GM18502 (cell line): ENCODE results near the gene PCDH12.
"Not testable (repeated sequence)": the region's sequence is repeated elsewhere in the genome, so short reads cannot be mapped to it uniquely, and the experiment has no call there.

Experiments
- ATAC-seq: cut with Tn5 transposase; IDR thresholded peaks from one replicate; pipeline ENCODE4 v1.9.1; 2021; ENCODE audit warnings: mild to moderate bottlenecking; ENCODE audit not compliant: unreplicated experiment, poor library complexity

PCDH12 gene

GRCh38 chr5:141941779-141942178 lies 16.2 kb downstream of the PCDH12 start:
- ATAC-seq, result no peak

GRCh38 chr5:141941307-141941706 lies 16.7 kb downstream of the PCDH12 start:
- ATAC-seq, result no peak

GRCh38 chr5:141940695-141941271 lies 17.2 kb downstream of the PCDH12 start:
- no peak for ATAC-seq

DNA sequence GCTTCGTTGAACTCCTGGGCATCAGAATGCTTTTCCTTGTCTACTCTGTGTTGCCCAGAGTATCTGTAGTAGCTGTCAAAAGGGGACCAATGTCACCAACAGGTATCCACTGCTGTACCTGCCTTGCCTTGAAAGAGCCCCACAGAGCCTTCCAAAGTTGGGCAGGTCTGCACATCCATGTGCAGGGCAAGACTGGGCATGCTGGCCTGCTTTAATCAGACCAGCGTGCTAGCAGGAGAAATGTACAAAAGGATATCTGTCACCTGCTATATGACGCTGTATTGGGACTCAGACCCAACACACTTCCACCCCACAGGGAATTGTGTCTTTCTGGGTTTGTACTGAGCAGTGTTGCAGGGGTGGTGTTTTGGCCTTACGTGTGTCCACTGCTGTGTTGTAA lies 22.5 kb downstream of the PCDH12 start:
- ATAC-seq, result no peak

- no peak for ATAC-seq
Measured at GRCh38 chr5:141934099-141934844, 23.7 kb downstream of the PCDH12 start.

- ATAC-seq, result no peak
Measured at GRCh38 chr5:141933151-141933550, 24.9 kb downstream of the PCDH12 start.

DNA sequence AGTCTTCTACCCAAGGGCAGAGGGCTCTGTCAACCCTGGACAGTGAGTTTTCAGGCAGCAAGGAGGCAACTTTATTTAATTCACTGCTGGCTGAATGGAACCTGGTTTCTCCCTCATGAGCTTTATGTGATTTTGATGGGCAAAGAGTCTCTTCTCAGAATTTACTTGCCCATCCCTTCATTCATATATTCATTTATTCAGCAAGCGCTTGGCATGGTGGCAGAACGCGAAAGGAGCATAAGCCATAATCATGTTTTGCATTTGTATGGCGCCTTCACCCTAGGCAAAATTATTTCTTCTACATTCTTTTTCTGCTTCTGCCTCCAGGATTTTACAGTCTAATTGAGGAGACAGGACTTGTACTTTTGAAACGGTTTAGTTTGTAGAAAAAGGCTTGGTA lies 26.3 kb downstream of the PCDH12 start:
- no peak for ATAC-seq

- ATAC-seq, result no peak
Measured at GRCh38 chr5:141929398-141930058, 28.5 kb downstream of the PCDH12 start.

- ATAC-seq, result no peak
Measured at GRCh38 chr5:141928051-141928450, 30.0 kb downstream of the PCDH12 start.

- no peak for ATAC-seq
Measured at GRCh38 chr5:141926434-141926833, 31.6 kb downstream of the PCDH12 start.

DNA sequence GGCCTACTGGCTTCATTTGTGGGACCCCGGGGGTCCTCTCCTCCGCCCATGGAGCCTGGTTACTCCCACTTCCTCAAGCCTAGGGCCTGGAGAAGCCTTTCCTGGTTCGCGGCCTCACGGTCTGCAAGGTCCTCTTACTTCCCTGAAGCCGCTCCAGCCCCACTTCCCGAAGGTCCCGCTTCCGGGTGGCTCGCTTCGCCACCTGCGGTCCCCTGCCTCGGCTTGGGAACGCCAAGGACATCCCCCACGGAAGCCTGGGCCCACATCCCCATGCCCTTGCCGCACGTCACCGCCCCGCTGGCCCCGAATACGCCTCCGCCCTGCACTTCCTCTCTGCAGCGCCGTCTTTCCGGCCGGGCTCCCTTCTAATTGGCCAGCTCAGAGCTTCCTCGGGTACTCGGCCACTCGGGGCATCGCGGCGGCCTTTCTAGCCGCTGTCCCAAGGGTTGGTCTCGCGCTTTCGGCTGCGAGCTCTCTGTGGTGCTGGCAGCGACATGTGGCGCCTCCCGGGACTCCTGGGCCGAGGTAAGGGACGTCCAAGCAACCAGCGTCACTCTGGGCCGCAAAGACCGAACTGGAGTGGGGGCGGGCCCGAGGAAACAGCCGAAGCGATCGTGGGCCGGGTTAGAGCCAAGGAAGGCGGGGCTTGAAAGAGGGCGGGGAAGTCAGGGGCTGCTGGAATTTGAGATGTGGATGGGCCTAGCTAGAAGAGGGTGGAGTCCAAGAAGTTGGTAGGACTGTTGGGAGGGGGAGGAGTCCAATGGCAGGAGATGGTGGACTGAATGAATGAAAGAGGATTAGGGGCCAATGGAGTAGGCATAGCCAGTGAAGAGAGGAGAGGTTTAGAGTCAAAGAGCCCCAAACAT lies 34.3 kb downstream of the PCDH12 start, which contains the start of gene DELE1:
Gene DELE1 (plus strand): TSS at position 424 of the 866 bp plus-strand sequence. CDS start 71 bp downstream, at position 495.
- ATAC-seq, result peak; percentile 98

DNA sequence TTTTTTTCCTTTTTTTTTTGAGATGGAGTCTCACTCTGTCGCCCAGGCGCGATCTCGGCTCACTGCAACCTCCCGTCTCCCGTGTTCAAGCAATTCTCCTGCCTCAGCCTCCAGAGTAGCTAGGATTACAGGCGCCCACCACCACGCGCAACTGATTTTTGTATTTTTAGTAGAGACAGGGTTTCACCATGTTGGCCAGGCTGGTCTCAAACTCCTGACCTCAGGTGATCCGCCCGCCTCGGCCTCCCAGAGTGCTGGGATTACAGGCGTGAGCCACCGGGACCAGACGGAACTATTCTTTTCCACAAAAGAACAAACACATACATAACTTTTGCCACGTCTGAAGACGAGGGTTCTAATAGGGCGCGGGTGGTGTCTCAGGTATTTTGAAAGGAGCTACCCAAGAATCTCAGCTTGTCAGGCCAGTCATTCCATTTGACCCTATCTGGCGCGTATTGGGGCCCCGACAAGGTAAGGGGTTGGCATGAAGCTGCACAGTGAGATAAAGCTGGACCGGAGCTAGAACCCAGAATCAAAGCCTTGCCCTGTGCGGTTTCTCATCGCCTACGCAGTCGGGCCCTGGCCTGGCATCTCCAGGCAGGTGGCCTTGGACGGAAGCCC lies 35.1 kb downstream of the PCDH12 start:
- not testable (repeated sequence) for ATAC-seq

GRCh38 chr5:141920771-141921170 lies 37.2 kb downstream of the PCDH12 start:
- no peak for ATAC-seq

DNA sequence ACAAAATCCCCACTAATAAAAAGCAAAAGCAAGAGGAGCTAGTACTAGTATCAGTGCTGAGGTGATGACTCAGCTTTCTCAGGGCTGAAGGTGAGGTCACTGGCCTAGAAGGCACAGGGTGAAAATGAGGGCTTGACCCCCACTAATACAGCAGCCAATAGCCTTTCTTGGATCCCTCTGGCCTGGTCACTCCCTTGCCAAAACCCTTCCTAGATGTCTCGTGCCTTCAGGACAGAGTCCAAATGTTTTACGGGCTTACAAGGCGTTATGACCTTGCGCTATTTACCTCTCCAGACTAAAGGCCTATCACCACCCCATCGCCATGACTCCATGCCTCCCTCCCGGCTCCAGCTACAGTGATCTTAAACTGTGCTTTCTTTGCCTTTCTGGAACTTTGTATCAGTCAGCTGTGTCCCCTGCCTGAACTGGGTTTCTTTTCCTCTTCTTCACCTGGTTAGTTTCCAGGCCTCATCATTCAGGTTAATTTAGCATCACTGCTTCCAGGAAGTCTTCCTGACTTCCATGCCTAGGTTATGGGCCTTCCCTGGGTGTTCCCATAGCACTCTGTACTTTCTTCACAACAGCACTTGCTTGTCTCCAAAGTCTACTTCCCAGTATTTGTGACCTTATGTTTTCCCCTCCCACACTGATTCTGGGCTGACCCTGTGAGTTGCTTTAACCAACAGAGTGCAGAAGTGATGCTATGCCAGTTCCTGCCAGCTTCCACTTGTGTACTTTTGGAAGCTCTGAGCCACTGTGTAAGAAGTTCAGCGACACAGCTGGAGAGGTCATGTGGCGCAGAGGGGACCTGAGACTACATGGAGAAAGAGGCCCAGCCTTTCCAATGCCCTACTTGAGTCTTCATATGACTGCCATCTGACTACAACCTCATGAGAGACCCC lies 38.5 kb downstream of the PCDH12 start:
- no peak for ATAC-seq

DNA sequence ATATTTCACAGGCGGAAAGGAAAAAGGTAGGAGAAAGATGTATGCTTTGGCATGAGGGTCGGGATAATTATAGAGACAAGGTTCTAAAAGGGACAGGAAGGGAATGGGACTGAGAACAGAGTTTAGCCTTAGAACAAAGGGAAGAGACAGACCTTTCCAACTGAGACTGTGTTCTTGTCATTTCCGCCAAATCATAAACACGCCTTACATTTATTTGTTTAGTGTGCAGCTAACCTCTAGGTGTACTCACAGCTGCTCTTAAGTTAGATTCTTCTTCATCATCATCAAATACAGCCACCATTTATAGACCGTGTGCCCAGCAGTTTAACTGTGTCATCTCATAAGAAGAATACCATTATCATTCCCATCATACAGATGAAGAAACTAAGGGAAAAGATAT lies 40.2 kb downstream of the PCDH12 start:
- ATAC-seq, result no peak

DNA sequence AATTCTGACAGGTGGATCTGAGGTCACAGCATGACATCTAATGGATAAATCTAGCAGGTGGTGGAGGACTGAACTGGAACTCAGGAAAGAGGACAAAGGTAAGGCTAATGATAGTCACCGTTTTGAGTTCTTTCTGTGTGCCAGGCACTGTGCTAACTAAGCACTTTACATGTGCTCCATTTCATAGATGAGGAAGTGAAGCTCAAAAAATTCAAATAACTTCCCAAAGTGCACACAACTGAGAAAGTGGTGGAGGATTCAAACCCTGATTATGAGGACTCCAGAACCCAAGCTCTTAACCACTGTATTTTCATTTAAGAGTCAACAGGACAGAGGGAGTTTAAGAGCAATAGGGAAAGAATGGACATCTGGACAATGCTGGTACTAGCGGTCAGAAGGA lies 41.5 kb downstream of the PCDH12 start:
- peak; percentile 42 for ATAC-seq

GRCh38 chr5:141915881-141916336 lies 42.1 kb downstream of the PCDH12 start:
- peak; percentile 37 for ATAC-seq

DNA sequence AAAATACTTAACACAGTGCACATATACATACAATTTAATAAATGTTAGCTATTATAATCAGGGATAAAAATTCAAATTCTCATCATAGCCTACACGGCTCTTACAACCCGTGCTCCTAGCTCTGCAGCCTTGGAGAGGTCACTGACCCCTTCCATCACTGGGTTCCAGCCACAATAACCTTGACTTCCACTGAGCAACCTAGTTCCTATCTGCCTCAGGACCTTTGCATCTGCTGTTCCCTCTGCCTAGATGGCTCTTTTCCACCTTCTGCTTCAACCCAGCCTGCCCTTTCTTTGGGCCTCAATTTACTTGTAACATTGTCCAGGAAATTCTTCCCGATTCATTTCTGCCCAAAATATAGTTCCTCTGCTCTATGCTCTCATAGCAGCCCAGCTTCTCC lies 43.2 kb downstream of the PCDH12 start:
- ATAC-seq, result no peak

DNA sequence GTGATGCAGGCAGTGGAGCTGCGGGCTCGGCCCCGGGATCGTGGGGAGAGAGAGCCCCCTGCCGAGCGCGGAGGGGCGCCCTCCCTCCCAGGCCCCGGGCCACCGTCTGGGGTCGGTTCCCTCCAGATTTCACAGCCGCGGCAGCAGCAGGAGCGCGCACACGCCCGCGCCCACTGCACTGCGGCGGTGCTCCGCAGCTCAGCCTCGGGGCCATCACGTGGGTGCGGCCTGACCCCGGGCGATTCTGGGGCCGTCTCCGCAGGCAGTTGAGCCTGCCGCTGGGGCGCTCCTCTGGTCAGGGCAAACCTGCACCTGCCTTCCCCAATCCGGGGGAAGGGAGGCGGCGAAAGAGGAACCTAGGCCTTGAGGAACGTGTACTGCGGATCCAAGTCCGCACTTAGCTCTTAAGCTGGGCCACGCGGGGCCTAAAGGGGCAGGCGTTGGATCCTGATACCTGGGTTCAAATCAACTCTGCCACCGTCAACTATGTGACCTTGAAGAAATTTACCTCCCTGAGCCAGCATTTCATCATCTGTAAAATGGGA lies 43.7 kb downstream of the PCDH12 start:
- ATAC-seq, result no peak
